HEK293 (cell line): ENCODE results near the gene NECAB3.

Experiments
- CTCF ChIA-PET: fragments of 350-600 bp; formaldehyde crosslinking; extraction: SDS; loops from one replicate; lab custom pipeline; 2021; ENCODE audit warnings: antibody characterized with exemption; lab: Yijun Ruan, JAX
- POLR2A ChIA-PET: fragments of 300-600 bp; formaldehyde crosslinking; extraction: SDS; loops from one replicate; lab custom pipeline; 2020; ENCODE audit warnings: antibody characterized with exemption, inconsistent platforms; lab: Yijun Ruan, JAX
- H3K27ac ChIP-seq: fragments of 200-500 bp; sonication (Bioruptor generic); 2 replicates; pipeline ENCODE4 v1.5.1; 2014; ENCODE audit warnings: low read depth, low read length, control low read depth, inconsistent platforms; ENCODE audit errors: extremely low read depth
- H3K36me3 ChIP-seq, 2 experiments: fragments of 200-500 bp in 1 of 2; sonication (Bioruptor generic) in 1 of 2; 1 replicate in 1 of 2; 2 replicates in 1 of 2; pipeline ENCODE4 v1.5.1; 2014 to 2017; ENCODE audit warnings: inconsistent platforms in 2 of 2, low read length in 2 of 2; ENCODE audit not compliant: control insufficient read depth in 2 of 2, insufficient read depth in 1 of 2
- H3K4me1 ChIP-seq: fragments of 200-500 bp; sonication (Bioruptor generic); 2 replicates; pipeline ENCODE4 v1.5.1; 2014; ENCODE audit warnings: mild to moderate bottlenecking, low read length, inconsistent platforms; ENCODE audit not compliant: control insufficient read depth, insufficient read depth
- H3K4me3 ChIP-seq: 2 replicates; pipeline ENCODE4 v1.5.1; 2011; ENCODE audit warnings: low read depth, mild to moderate bottlenecking, control low read depth, low read length, moderate library complexity
- H3K9me3 ChIP-seq: fragments of 200-500 bp; sonication (Bioruptor generic); 2 replicates; pipeline ENCODE4 v1.5.1; 2014; ENCODE audit warnings: low read depth, low read length, inconsistent platforms; ENCODE audit not compliant: control insufficient read depth, insufficient read depth
- ELK4 ChIP-seq: IDR thresholded peaks from 2 replicates; pipeline ENCODE4 v1.6.1; 2011; ENCODE audit warnings: mild to moderate bottlenecking, low read depth, low read length, borderline replicate concordance
- GFI1B ChIP-seq: fragments of 450-650 bp; formaldehyde crosslinking; IDR thresholded peaks from 2 replicates; pipeline ENCODE4 v1.5.1; 2016; ENCODE audit warnings: missing biosample characterization, missing genetic modification characterization
- PRDM2 ChIP-seq: fragments of 450-650 bp; formaldehyde crosslinking; IDR thresholded peaks from 2 replicates; pipeline ENCODE4 v1.5.1; 2016; ENCODE audit warnings: missing biosample characterization, missing genetic modification characterization, borderline replicate concordance
- SCRT1 ChIP-seq: fragments of 450-650 bp; formaldehyde crosslinking; IDR thresholded peaks from 2 replicates; pipeline ENCODE4 v1.5.1; 2016; ENCODE audit warnings: missing biosample characterization, missing genetic modification characterization, borderline replicate concordance
- SP2 ChIP-seq: fragments of 450-650 bp; formaldehyde crosslinking; IDR thresholded peaks from 2 replicates; pipeline ENCODE4 v1.5.1; 2016; ENCODE audit warnings: missing biosample characterization, missing genetic modification characterization
- TRIM28 ChIP-seq: IDR thresholded peaks from 2 replicates; pipeline ENCODE4 v1.6.1; 2011; ENCODE audit warnings: low read length, control low read depth, borderline replicate concordance
- ZBTB17 ChIP-seq: fragments of 450-650 bp; formaldehyde crosslinking; IDR thresholded peaks from 2 replicates; pipeline ENCODE4 v1.5.1; 2016; ENCODE audit warnings: missing biosample characterization, missing genetic modification characterization
- ZIC2 ChIP-seq: fragments of 450-650 bp; formaldehyde crosslinking; IDR thresholded peaks from 2 replicates; pipeline ENCODE4 v1.5.1; 2016; ENCODE audit warnings: missing biosample characterization, missing genetic modification characterization
- ZNF140 ChIP-seq: fragments of 450-650 bp; formaldehyde crosslinking; IDR thresholded peaks from 2 replicates; pipeline ENCODE4 v1.5.1; 2016; ENCODE audit warnings: missing biosample characterization, missing genetic modification characterization
- ZNF19 ChIP-seq: fragments of 450-650 bp; formaldehyde crosslinking; IDR thresholded peaks from 2 replicates; pipeline ENCODE4; 2016; ENCODE audit warnings: missing biosample characterization, missing genetic modification characterization, low read depth
- ZNF202 ChIP-seq: fragments of 450-650 bp; formaldehyde crosslinking; IDR thresholded peaks from 2 replicates; pipeline ENCODE4 v1.5.1; 2016; ENCODE audit warnings: missing biosample characterization, missing genetic modification characterization, borderline replicate concordance
- ZNF302 ChIP-seq: fragments of 450-650 bp; formaldehyde crosslinking; IDR thresholded peaks from 2 replicates; pipeline ENCODE4 v1.5.1; 2016; ENCODE audit warnings: missing biosample characterization, missing genetic modification characterization, low read depth
- ZNF311 ChIP-seq: fragments of 450-650 bp; formaldehyde crosslinking; IDR thresholded peaks from 2 replicates; pipeline ENCODE4 v1.5.1; 2017; ENCODE audit warnings: missing biosample characterization, missing genetic modification characterization, borderline replicate concordance
- ZNF423 ChIP-seq: fragments of 450-650 bp; formaldehyde crosslinking; IDR thresholded peaks from 2 replicates; pipeline ENCODE4 v1.5.1; 2016; ENCODE audit warnings: missing biosample characterization, missing genetic modification characterization
- ZNF473 ChIP-seq: fragments of 450-650 bp; formaldehyde crosslinking; IDR thresholded peaks from 2 replicates; pipeline ENCODE4 v1.5.1; 2017; ENCODE audit warnings: missing biosample characterization, missing genetic modification characterization
- ZNF549 ChIP-seq: fragments of 450-650 bp; IDR thresholded peaks from 2 replicates; pipeline ENCODE4 v1.5.1; 2018; ENCODE audit warnings: missing biosample characterization, missing genetic modification characterization, mild to moderate bottlenecking, inconsistent platforms, moderate library complexity
- ZNF558 ChIP-seq: fragments of 450-650 bp; formaldehyde crosslinking; IDR thresholded peaks from 2 replicates; pipeline ENCODE4 v1.5.1; 2016; ENCODE audit warnings: missing biosample characterization, missing genetic modification characterization
- ZNF639 ChIP-seq: fragments of 450-650 bp; formaldehyde crosslinking; IDR thresholded peaks from 2 replicates; pipeline ENCODE4 v1.5.1; 2016; ENCODE audit warnings: missing biosample characterization, missing genetic modification characterization
- ZNF768 ChIP-seq: fragments of 450-650 bp; formaldehyde crosslinking; IDR thresholded peaks from 2 replicates; pipeline ENCODE4 v1.5.1; 2018; ENCODE audit warnings: missing biosample characterization, mild to moderate bottlenecking, missing genetic modification characterization
- ZNF785 ChIP-seq: fragments of 450-650 bp; formaldehyde crosslinking; IDR thresholded peaks from 2 replicates; pipeline ENCODE4 v1.5.1; 2016; ENCODE audit warnings: missing biosample characterization, missing genetic modification characterization
- ZNF791 ChIP-seq: fragments of 450-650 bp; formaldehyde crosslinking; IDR thresholded peaks from 2 replicates; pipeline ENCODE4 v1.5.1; 2016; ENCODE audit warnings: missing biosample characterization, missing genetic modification characterization
- ZSCAN18 ChIP-seq: fragments of 450-650 bp; formaldehyde crosslinking; IDR thresholded peaks from 2 replicates; pipeline ENCODE4 v1.5.1; 2016; ENCODE audit warnings: missing biosample characterization, missing genetic modification characterization
- ZSCAN23 ChIP-seq: fragments of 450-650 bp; formaldehyde crosslinking; IDR thresholded peaks from 2 replicates; pipeline ENCODE4 v1.5.1; 2016; ENCODE audit warnings: missing biosample characterization, missing genetic modification characterization

The NECAB3 gene

GRCh38 chr20:33675136-33675959, 1.1 kb upstream of the NECAB3 start (continued):
- TF ChIP-seq SP2, result peak; percentile 30
- TF ChIP-seq ZBTB17, result peak; percentile 18
- no peak for TF ChIP-seq ZSCAN18

- peak overlapping the region; percentile 46; the same call in 1 of the 2 replicates for H3K27ac ChIP-seq
- H3K36me3 ChIP-seq, result peaks cover 4 to 67% of the 10 kb centered on the region in 2 experiments; a peak in 2 of 3 replicates
- no peaks in the 10 kb centered on the region; the same call in 1 of the 2 replicates for H3K4me1 ChIP-seq
- ChIA-PET POLR2A (interaction anchor here (1.0 to 2.5 kb wide), 3 partner anchors 10 to 12 kb away, joined by 3 to 11 read pairs (median 8); no protein-coding TSS in a partner anchor), CTCF (no interaction called here)
- no peaks in the 10 kb centered on the region for H3K9me3 ChIP-seq
- H3K4me3 ChIP-seq, result peak overlapping the region; percentile 61
- no peak for TF ChIP-seq ZNF140 (tag by site-specific recombination)
- TF ChIP-seq ZNF423 (tag by site-specific recombination), result no peak
- no peak for TF ChIP-seq ZNF791 (tag by site-specific recombination)
- no peak for TF ChIP-seq ZSCAN23 (tag by site-specific recombination)
- TF ChIP-seq ZNF302 (tag by site-specific recombination), result no peak
- no peak for TF ChIP-seq ZNF202 (tag by site-specific recombination)
- peak; percentile 40; the same call in 1 of the 2 replicates for TF ChIP-seq ZNF473 (tag by site-specific recombination)
- TF ChIP-seq ZNF311 (tag by site-specific recombination), result no peak
- no peak for TF ChIP-seq ZNF549 (tag by site-specific recombination)
- no peak for TF ChIP-seq ZNF558 (tag by site-specific recombination)
- TF ChIP-seq TRIM28, result no peak
- peak; percentile 28 for TF ChIP-seq ZIC2
- no peak for TF ChIP-seq ZNF639 (tag by site-specific recombination)
- TF ChIP-seq ZNF768 (tag by site-specific recombination), result no peak
- no peak for TF ChIP-seq GFI1B (tag by site-specific recombination)
- TF ChIP-seq ELK4, result no peak
- no peak for TF ChIP-seq SCRT1 (tag by site-specific recombination)
- no peak for TF ChIP-seq PRDM2 (tag by site-specific recombination)
- no peak for TF ChIP-seq ZNF19 (tag by site-specific recombination)
- TF ChIP-seq ZNF785 (tag by site-specific recombination), result no peak
Measured at GRCh38 chr20:33673410-33674293, 576 bp downstream of the NECAB3 start.
